A673 (cell line): ENCODE results near the gene VWA8.

Experiments
- EZH2 ChIP-seq: fragments of 200-600 bp; sonication (generic); IDR thresholded peaks from 2 replicates; pipeline ENCODE4 v1.6.1; 2017; ENCODE audit warnings: borderline replicate concordance, low read depth, mild to moderate bottlenecking, mixed read lengths, antibody characterized with exemption, low read length; ENCODE audit not compliant: poor library complexity, severe bottlenecking
- TF ChIP-seq, protein P1 (sequence below): fragments of 300-800, 200-600 bp; sonication (generic); conservative IDR thresholded peaks from 2 replicates; pipeline ENCODE4 v1.5.1; 2017; ENCODE audit warnings: low read depth, mild to moderate bottlenecking, antibody characterized with exemption, low read length, moderate library complexity, mixed read lengths

DNA sequence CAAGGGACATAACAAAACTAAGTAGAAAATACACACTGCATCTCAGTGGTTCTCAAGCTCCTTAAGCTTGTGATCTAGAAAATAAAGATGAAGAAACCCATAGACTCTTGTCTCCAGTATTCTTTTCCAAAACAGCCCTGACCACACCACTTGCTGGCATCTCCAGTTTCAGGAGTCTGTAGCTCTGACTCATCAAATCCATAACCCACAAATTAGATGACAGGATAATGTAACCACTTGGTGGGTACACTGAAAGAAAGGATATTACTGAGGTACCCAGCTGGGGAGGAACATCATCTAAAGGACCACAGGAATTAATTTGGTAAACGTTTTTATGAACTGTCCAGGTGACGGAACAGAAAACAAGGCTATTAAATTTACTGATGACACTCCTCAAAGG, 214.7 kb downstream of the VWA8 start:
- TF ChIP-seq, protein P1, sequence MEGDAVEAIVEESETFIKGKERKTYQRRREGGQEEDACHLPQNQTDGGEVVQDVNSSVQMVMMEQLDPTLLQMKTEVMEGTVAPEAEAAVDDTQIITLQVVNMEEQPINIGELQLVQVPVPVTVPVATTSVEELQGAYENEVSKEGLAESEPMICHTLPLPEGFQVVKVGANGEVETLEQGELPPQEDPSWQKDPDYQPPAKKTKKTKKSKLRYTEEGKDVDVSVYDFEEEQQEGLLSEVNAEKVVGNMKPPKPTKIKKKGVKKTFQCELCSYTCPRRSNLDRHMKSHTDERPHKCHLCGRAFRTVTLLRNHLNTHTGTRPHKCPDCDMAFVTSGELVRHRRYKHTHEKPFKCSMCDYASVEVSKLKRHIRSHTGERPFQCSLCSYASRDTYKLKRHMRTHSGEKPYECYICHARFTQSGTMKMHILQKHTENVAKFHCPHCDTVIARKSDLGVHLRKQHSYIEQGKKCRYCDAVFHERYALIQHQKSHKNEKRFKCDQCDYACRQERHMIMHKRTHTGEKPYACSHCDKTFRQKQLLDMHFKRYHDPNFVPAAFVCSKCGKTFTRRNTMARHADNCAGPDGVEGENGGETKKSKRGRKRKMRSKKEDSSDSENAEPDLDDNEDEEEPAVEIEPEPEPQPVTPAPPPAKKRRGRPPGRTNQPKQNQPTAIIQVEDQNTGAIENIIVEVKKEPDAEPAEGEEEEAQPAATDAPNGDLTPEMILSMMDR: no peak
- no peak for TF ChIP-seq EZH2
